A549 (cell line): ENCODE measurements around the gene THBD. TPM values are rescaled to one million over a fixed set of nuclear protein-coding genes. Genes with fewer than 3 reads are reported as not detected.
A peak's percentile ranks its signal among the peaks of the same experiment; 100 is the strongest.

Experiments
- BHLHE40 ChIP-seq: IDR thresholded peaks from 2 replicates; pipeline ENCODE4 v1.6.1; 2012; ENCODE audit warnings: low read depth, low read length, inconsistent platforms
- CHD2 ChIP-seq: fragments of 150-350 bp; IDR thresholded peaks from 2 replicates; pipeline ENCODE4 v1.6.1; 2014; ENCODE audit warnings: low read length; ENCODE audit not compliant: partially characterized antibody
- CHD4 ChIP-seq: fragments of 200-600 bp; sonication (generic); IDR thresholded peaks from 2 replicates; pipeline ENCODE4 v1.6.1; 2016; ENCODE audit warnings: antibody characterized with exemption, mild to moderate bottlenecking, borderline replicate concordance
- ESRRA ChIP-seq: fragments of 150-350 bp; IDR thresholded peaks from 2 replicates; pipeline ENCODE4 v1.6.1; 2014; ENCODE audit warnings: mild to moderate bottlenecking, low read length, borderline replicate concordance
- FOSB ChIP-seq: fragments of 250-450 bp; sonication (Bioruptor Pico); IDR thresholded peaks from 2 replicates; pipeline ENCODE4 v1.5.0; 2020; ENCODE audit warnings: mild to moderate bottlenecking, moderate library complexity
- FOSL2 ChIP-seq, 2 experiments: fragments of 450-650 bp in 1 of 2; fragments of >200 bp in 1 of 2; sonication (Bioruptor Twin) in 1 of 2; formaldehyde crosslinking; IDR thresholded peaks; 2 replicates each; pipeline versions ENCODE4 v1.5.0 to v1.6.1; 2016 to 2020; ENCODE audit warnings: mild to moderate bottlenecking in 1 of 2, moderate library complexity in 1 of 2
- HEYL ChIP-seq: fragments of 250-450 bp; sonication (Bioruptor Pico); IDR thresholded peaks from 2 replicates; pipeline ENCODE4 v1.8.0; 2021; ENCODE audit warnings: mild to moderate bottlenecking, moderate library complexity
- HOXA7 ChIP-seq: fragments of 250-450 bp; sonication (Bioruptor Pico); IDR thresholded peaks from 2 replicates; pipeline ENCODE4 v1.5.0; 2020; ENCODE audit warnings: mild to moderate bottlenecking, moderate library complexity
- HOXB5 ChIP-seq: fragments of 250-450 bp; sonication (Bioruptor Pico); IDR thresholded peaks from 2 replicates; pipeline ENCODE4 v1.5.0; 2020; ENCODE audit warnings: mild to moderate bottlenecking, moderate library complexity
- MAZ ChIP-seq: fragments of 150-350 bp; IDR thresholded peaks from 2 replicates; pipeline ENCODE4 v1.6.1; 2014; ENCODE audit warnings: antibody characterized with exemption, low read depth, low read length, borderline replicate concordance
- MYC ChIP-seq: IDR thresholded peaks from 2 replicates; pipeline ENCODE4 v1.6.1; 2012; ENCODE audit warnings: mild to moderate bottlenecking, inconsistent platforms, low read length, improper control_type of control experiment, borderline replicate concordance
- NFE2L2 ChIP-seq: fragments of 150-350 bp; conservative IDR thresholded peaks from 2 replicates; pipeline ENCODE4 v1.6.1; 2014; ENCODE audit warnings: low read length
- NPAS2 ChIP-seq: fragments of 250-450 bp; sonication (Bioruptor Pico); IDR thresholded peaks from 2 replicates; pipeline ENCODE4 v1.8.0; 2022; ENCODE audit warnings: mild to moderate bottlenecking, moderate library complexity, borderline replicate concordance
- NR3C1 ChIP-seq: fragments of >200 bp; sonication (Bioruptor Twin); formaldehyde crosslinking; IDR thresholded peaks from 3 replicates; pipeline ENCODE4 v1.6.1; 2017
- POLR2A ChIP-seq: IDR thresholded peaks from 2 replicates; pipeline ENCODE4 v1.6.1; 2012; ENCODE audit warnings: mild to moderate bottlenecking, low read length
- POLR2AphosphoS2 ChIP-seq: conservative IDR thresholded peaks from 2 replicates; pipeline ENCODE4 v1.6.1; 2012; ENCODE audit warnings: low read length, improper control_type of control experiment, inconsistent platforms
- RARB ChIP-seq: fragments of 250-450 bp; sonication (Bioruptor Pico); IDR thresholded peaks from 2 replicates; pipeline ENCODE4 v1.8.0; 2021; ENCODE audit warnings: mild to moderate bottlenecking, moderate library complexity
- RCOR1 ChIP-seq: fragments of 150-350 bp; IDR thresholded peaks from 2 replicates; pipeline ENCODE4 v1.6.1; 2014; ENCODE audit warnings: antibody characterized with exemption, low read length, low read depth
- RNF2 ChIP-seq: fragments of 200-600 bp; sonication (generic); IDR thresholded peaks from 2 replicates; pipeline ENCODE4 v1.6.1; 2016; ENCODE audit warnings: low read depth, mild to moderate bottlenecking, antibody characterized with exemption, moderate library complexity, borderline replicate concordance
- SMC3 ChIP-seq: fragments of >200 bp; sonication (Bioruptor Twin); formaldehyde crosslinking; IDR thresholded peaks from 3 replicates; pipeline ENCODE4 v1.6.1; 2018; ENCODE audit warnings: inconsistent platforms
- ZFP36 ChIP-seq: fragments of 450-650 bp; IDR thresholded peaks from 2 replicates; pipeline ENCODE4 v1.6.1; 2014; ENCODE audit warnings: borderline replicate concordance; ENCODE audit not compliant: partially characterized antibody
- ZNF302 ChIP-seq: fragments of 250-450 bp; sonication (Bioruptor Pico); IDR thresholded peaks from 2 replicates; pipeline ENCODE4 v1.9.0; 2021; ENCODE audit warnings: inconsistent platforms, mild to moderate bottlenecking, moderate library complexity
- ZSCAN20 ChIP-seq: fragments of 250-450 bp; sonication (Bioruptor Pico); IDR thresholded peaks from 2 replicates; pipeline ENCODE4 v1.8.0; 2022; ENCODE audit warnings: mild to moderate bottlenecking, moderate library complexity
- polyA plus RNA-seq, 4 experiments: library from polyadenylated mRNA; depleted of rRNA in 3 of 4; stranded (reverse); fragments of >200 nt; fragmentation: RNase III in 1 of 4; extraction: RNeasy Plus Mini Kit Qiagen cat#74134 plus additional on column Dnase treatment in 1 of 4; gene quantifications; 2 replicates in 3 of 4; 3 replicates in 1 of 4; pipeline ENCODE4 v1.2.3, GENCODE V29; 2011 to 2017
- TF ChIP-seq, protein P1 (sequence below): IDR thresholded peaks from 2 replicates; pipeline ENCODE4 v1.6.1; 2012; ENCODE audit warnings: low read depth, borderline replicate concordance
- TF ChIP-seq, protein P2 (sequence below): fragments of >200 bp; sonication (Bioruptor Twin); formaldehyde crosslinking; IDR thresholded peaks from 2 replicates; pipeline ENCODE4 v1.6.1; 2016
- TF ChIP-seq, protein P3 (sequence below): fragments of >200 bp; sonication (Bioruptor Twin); formaldehyde crosslinking; IDR thresholded peaks from 3 replicates; pipeline ENCODE4 v1.5.1; 2016
- TF ChIP-seq, protein P4 (sequence below): fragments of 200-600 bp; sonication (generic); IDR thresholded peaks from 2 replicates; pipeline ENCODE4 v1.6.1; 2016; ENCODE audit warnings: antibody characterized with exemption, mild to moderate bottlenecking, moderate library complexity
- TF ChIP-seq, protein P5 (sequence below): fragments of 450-650 bp; IDR thresholded peaks from 2 replicates; pipeline ENCODE4 v1.6.1; 2014; ENCODE audit warnings: antibody characterized with exemption
- TF ChIP-seq, protein P6 (sequence below): fragments of 250-450 bp; sonication (Bioruptor Pico); IDR thresholded peaks from 2 replicates; pipeline ENCODE4 v1.5.0; 2021; ENCODE audit warnings: mild to moderate bottlenecking, moderate library complexity, borderline replicate concordance

THBD gene
- polyA plus RNA-seq, 2 of the 4 experiments (the other 2 are of a cell fraction): 25.8 to 29.6 TPM

DNA sequence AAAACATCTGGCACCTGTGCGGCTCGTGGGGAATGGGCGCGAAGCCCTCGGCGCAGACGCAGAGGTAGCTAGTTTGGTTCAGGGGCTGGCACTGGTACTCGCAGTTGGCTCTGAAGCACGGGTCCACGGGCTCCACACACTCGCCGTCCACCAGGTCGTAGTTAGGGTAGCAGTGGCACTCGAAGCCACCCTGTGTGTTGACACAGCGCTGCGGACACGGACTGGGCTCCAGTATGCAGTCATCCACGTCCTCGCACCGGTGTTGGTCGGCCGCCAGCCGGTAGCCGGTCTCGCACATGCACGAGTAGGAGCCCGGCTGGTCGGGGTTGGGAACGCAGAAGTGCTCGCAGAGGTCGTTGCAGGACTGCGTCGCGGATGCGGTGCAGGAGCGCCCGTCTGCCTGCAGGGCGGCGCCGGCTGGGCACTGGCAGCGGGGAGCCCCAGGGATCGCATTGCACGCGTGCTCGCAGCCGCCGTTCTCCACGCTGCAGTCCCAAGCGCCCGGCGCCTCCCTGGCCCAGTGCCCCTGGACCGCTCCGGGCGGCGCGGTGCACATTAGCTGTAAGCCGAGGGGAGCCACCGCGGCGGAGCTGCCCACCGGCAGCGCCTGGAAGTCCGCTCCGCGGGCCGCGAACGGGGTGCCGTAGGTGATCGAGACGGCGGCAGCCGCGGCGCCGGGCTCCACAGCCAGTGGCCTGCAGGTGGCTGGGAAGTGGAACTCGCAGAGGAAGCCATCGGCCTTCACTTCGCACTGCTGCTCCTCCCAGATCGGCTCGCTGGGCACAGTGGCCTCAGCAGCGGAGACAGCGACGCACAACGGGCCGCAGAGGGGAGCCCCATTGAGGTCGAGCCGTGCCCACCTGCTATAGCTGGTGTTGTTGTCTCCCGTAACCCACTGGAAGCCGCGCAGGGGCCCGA is 930 bp downstream of the THBD start (continued):
- TF ChIP-seq, protein P1, sequence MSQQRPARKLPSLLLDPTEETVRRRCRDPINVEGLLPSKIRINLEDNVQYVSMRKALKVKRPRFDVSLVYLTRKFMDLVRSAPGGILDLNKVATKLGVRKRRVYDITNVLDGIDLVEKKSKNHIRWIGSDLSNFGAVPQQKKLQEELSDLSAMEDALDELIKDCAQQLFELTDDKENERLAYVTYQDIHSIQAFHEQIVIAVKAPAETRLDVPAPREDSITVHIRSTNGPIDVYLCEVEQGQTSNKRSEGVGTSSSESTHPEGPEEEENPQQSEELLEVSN: peak; percentile 67; the same call in 1 of the 2 replicates
- TF ChIP-seq NFE2L2 (no peak), CHD4 (no peak), RCOR1 (no peak), NPAS2 (CRISPR knock-in tag) (peak; percentile 27; the same call in 1 of the 2 replicates), MYC (peak; percentile 82), ESRRA (no peak), ZFP36 (no peak), ZSCAN20 (CRISPR knock-in tag) (no peak), SMC3 (peak; percentile 57), HOXB5 (CRISPR knock-in tag) (0 out of 2 replicates have a peak, but pooled peaks have one; percentile 23), CHD2 (no peak), FOSB (CRISPR knock-in tag) (no peak), HOXA7 (no peak), RARB (CRISPR knock-in tag) (no peak), RNF2 (0 out of 2 replicates have a peak, but pooled peaks have one; percentile 78), POLR2A (peak; percentile 40), POLR2AphosphoS2 (no peak), NR3C1 (no peak), MAZ (no peak), HEYL (CRISPR knock-in tag) (no peak), ZNF302 (CRISPR knock-in tag) (no peak), FOSL2 (IDR thresholded peaks at IDR 0.05) (no peak), FOSL2 (CRISPR knock-in tag; IDR thresholded peaks at IDR 0.05) (no peak), BHLHE40 (no peak)
- TF ChIP-seq, protein P2, sequence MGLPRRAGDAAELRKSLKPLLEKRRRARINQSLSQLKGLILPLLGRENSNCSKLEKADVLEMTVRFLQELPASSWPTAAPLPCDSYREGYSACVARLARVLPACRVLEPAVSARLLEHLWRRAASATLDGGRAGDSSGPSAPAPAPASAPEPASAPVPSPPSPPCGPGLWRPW: no peak
- TF ChIP-seq, protein P3, sequence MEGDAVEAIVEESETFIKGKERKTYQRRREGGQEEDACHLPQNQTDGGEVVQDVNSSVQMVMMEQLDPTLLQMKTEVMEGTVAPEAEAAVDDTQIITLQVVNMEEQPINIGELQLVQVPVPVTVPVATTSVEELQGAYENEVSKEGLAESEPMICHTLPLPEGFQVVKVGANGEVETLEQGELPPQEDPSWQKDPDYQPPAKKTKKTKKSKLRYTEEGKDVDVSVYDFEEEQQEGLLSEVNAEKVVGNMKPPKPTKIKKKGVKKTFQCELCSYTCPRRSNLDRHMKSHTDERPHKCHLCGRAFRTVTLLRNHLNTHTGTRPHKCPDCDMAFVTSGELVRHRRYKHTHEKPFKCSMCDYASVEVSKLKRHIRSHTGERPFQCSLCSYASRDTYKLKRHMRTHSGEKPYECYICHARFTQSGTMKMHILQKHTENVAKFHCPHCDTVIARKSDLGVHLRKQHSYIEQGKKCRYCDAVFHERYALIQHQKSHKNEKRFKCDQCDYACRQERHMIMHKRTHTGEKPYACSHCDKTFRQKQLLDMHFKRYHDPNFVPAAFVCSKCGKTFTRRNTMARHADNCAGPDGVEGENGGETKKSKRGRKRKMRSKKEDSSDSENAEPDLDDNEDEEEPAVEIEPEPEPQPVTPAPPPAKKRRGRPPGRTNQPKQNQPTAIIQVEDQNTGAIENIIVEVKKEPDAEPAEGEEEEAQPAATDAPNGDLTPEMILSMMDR: peak; percentile 59
- TF ChIP-seq, protein P4, sequence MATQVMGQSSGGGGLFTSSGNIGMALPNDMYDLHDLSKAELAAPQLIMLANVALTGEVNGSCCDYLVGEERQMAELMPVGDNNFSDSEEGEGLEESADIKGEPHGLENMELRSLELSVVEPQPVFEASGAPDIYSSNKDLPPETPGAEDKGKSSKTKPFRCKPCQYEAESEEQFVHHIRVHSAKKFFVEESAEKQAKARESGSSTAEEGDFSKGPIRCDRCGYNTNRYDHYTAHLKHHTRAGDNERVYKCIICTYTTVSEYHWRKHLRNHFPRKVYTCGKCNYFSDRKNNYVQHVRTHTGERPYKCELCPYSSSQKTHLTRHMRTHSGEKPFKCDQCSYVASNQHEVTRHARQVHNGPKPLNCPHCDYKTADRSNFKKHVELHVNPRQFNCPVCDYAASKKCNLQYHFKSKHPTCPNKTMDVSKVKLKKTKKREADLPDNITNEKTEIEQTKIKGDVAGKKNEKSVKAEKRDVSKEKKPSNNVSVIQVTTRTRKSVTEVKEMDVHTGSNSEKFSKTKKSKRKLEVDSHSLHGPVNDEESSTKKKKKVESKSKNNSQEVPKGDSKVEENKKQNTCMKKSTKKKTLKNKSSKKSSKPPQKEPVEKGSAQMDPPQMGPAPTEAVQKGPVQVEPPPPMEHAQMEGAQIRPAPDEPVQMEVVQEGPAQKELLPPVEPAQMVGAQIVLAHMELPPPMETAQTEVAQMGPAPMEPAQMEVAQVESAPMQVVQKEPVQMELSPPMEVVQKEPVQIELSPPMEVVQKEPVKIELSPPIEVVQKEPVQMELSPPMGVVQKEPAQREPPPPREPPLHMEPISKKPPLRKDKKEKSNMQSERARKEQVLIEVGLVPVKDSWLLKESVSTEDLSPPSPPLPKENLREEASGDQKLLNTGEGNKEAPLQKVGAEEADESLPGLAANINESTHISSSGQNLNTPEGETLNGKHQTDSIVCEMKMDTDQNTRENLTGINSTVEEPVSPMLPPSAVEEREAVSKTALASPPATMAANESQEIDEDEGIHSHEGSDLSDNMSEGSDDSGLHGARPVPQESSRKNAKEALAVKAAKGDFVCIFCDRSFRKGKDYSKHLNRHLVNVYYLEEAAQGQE: no peak
- TF ChIP-seq, protein P5, sequence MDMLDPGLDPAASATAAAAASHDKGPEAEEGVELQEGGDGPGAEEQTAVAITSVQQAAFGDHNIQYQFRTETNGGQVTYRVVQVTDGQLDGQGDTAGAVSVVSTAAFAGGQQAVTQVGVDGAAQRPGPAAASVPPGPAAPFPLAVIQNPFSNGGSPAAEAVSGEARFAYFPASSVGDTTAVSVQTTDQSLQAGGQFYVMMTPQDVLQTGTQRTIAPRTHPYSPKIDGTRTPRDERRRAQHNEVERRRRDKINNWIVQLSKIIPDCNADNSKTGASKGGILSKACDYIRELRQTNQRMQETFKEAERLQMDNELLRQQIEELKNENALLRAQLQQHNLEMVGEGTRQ: no peak
- TF ChIP-seq, protein P6, sequence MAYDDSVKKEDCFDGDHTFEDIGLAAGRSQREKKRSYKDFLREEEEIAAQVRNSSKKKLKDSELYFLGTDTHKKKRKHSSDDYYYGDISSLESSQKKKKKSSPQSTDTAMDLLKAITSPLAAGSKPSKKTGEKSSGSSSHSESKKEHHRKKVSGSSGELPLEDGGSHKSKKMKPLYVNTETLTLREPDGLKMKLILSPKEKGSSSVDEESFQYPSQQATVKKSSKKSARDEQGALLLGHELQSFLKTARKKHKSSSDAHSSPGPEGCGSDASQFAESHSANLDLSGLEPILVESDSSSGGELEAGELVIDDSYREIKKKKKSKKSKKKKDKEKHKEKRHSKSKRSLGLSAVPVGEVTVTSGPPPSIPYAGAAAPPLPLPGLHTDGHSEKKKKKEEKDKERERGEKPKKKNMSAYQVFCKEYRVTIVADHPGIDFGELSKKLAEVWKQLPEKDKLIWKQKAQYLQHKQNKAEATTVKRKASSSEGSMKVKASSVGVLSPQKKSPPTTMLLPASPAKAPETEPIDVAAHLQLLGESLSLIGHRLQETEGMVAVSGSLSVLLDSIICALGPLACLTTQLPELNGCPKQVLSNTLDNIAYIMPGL (CRISPR knock-in tag): no peak
